GM23338 (cell line): ENCODE data around the gene NDUFS7. TPM values are rescaled to one million over a fixed set of nuclear protein-coding genes. Genes with fewer than 3 reads are reported as not detected.

Experiments
- ATAC-seq: fragments of 200-7000 bp; cut with Tn5 transposase; 3 replicates; pipeline ENCODE4 v1.9.1; 2020
- DNase-seq: peaks from one replicate; pipeline ENCODE4 v3.0.0-alpha.2; 2015; ENCODE audit warnings: low spot score
- H2AFZ ChIP-seq: fragments of 200-600 bp; sonication (generic); 2 replicates; pipeline ENCODE4 v1.8.0; 2016; ENCODE audit warnings: antibody characterized with exemption, mild to moderate bottlenecking, moderate library complexity
- H3F3A ChIP-seq: fragments of 200-600 bp; sonication (generic); replicated peaks from 2 replicates; pipeline ENCODE4 v1.8.0; 2017; ENCODE audit warnings: antibody characterized with exemption, mixed run types, low read depth
- H3K27ac ChIP-seq: fragments of 200-600 bp; sonication (generic); 2 replicates; pipeline ENCODE4 v1.6.1; 2016; ENCODE audit warnings: low read depth
- H3K27me3 ChIP-seq: fragments of 200-600 bp; sonication (generic); 2 replicates; pipeline ENCODE4 v1.8.0; 2016; ENCODE audit warnings: mild to moderate bottlenecking, mixed run types, moderate library complexity; ENCODE audit not compliant: insufficient read depth
- H3K36me3 ChIP-seq: fragments of 200-600 bp; sonication (generic); 2 replicates; pipeline ENCODE4 v1.8.0; 2016; ENCODE audit warnings: mild to moderate bottlenecking; ENCODE audit not compliant: insufficient read depth
- H3K4me1 ChIP-seq: fragments of 200-600 bp; sonication (generic); 2 replicates; pipeline ENCODE4 v1.8.0; 2016; ENCODE audit warnings: mild to moderate bottlenecking, moderate library complexity; ENCODE audit not compliant: insufficient read depth
- H3K4me2 ChIP-seq: fragments of 200-600 bp; sonication (generic); 2 replicates; pipeline ENCODE4 v1.7.1; 2017; ENCODE audit warnings: mixed run types
- H3K4me3 ChIP-seq: fragments of 200-600 bp; sonication (generic); 2 replicates; pipeline ENCODE4 v1.6.1; 2016; ENCODE audit warnings: mixed run types
- H3K79me2 ChIP-seq: fragments of 200-600 bp; sonication (generic); replicated peaks from 2 replicates; pipeline ENCODE4 v1.8.0; 2017; ENCODE audit warnings: mild to moderate bottlenecking; ENCODE audit not compliant: insufficient read depth
- H3K9me2 ChIP-seq: fragments of 200-600 bp; sonication (generic); 2 replicates; pipeline ENCODE4 v1.8.0; 2017; ENCODE audit not compliant: insufficient read depth
- H4K20me1 ChIP-seq: fragments of 200-600 bp; sonication (generic); replicated peaks from 2 replicates; pipeline ENCODE4 v1.8.0; 2017; ENCODE audit warnings: mild to moderate bottlenecking; ENCODE audit not compliant: insufficient read depth
- H3K27ac Mint-ChIP-seq: 2 replicates; pipeline ENCODE4 v1.8.0; 2020; ENCODE audit warnings: inconsistent platforms, mild to moderate bottlenecking, moderate library complexity, mixed read lengths
- H3K27me3 Mint-ChIP-seq: 3 replicates; pipeline ENCODE4 v1.8.0; 2022; ENCODE audit warnings: low read depth, mild to moderate bottlenecking, moderate library complexity, mixed read lengths, inconsistent platforms; ENCODE audit not compliant: insufficient read depth, poor library complexity
- H3K36me3 Mint-ChIP-seq: 3 replicates; pipeline ENCODE4 v1.8.0; 2021; ENCODE audit warnings: low read depth, mild to moderate bottlenecking, inconsistent platforms, moderate library complexity, mixed read lengths
- H3K4me1 Mint-ChIP-seq: 3 replicates; pipeline ENCODE4 v1.8.0; 2020; ENCODE audit warnings: mild to moderate bottlenecking, inconsistent platforms, mixed read lengths
- H3K4me3 Mint-ChIP-seq: 3 replicates; pipeline ENCODE4 v1.8.0; 2021; ENCODE audit warnings: moderate library complexity, mild to moderate bottlenecking, inconsistent platforms, mixed read lengths
- H3K9me3 Mint-ChIP-seq: 3 replicates; pipeline ENCODE4 v1.8.0; 2020; ENCODE audit warnings: moderate library complexity, mild to moderate bottlenecking, inconsistent platforms, mixed read lengths
- CREB1 ChIP-seq: fragments of 250-450 bp; sonication (Bioruptor Pico); IDR thresholded peaks from 2 replicates; pipeline ENCODE4 v1.5.0; 2020; ENCODE audit warnings: low read depth, mild to moderate bottlenecking, moderate library complexity
- CTCF ChIP-seq, 2 experiments: fragments of 200-600 bp in 1 of 2; sonication (generic) in 1 of 2; conservative IDR thresholded peaks; 2 replicates each; pipeline versions ENCODE4 v1.5.1 to v1.6.1; 2016 to 2017; ENCODE audit warnings: antibody characterized with exemption in 2 of 2, low read depth in 2 of 2, mild to moderate bottlenecking in 2 of 2, moderate library complexity in 1 of 2
- ETS1 ChIP-seq: IDR thresholded peaks from 2 replicates; pipeline ENCODE4 v1.6.1; 2016; ENCODE audit warnings: antibody characterized with exemption
- EZH2 ChIP-seq: fragments of 200-600 bp; sonication (generic); IDR thresholded peaks from one replicate; pipeline ENCODE4 v1.8.0; 2017; ENCODE audit warnings: antibody characterized with exemption, mild to moderate bottlenecking, low read depth; ENCODE audit not compliant: unreplicated experiment
- EZH2phosphoT487 ChIP-seq: fragments of 200-600 bp; sonication (generic); IDR thresholded peaks from one replicate; pipeline ENCODE4 v1.8.1; 2018; ENCODE audit warnings: antibody characterized with exemption; ENCODE audit not compliant: unreplicated experiment
- JUNB ChIP-seq: IDR thresholded peaks from one replicate; pipeline ENCODE4 v1.6.1; 2016; ENCODE audit warnings: antibody characterized with exemption; ENCODE audit not compliant: unreplicated experiment
- NANOG ChIP-seq: IDR thresholded peaks from 2 replicates; pipeline ENCODE4 v1.6.1; 2016; ENCODE audit warnings: antibody characterized with exemption, borderline replicate concordance
- POLR2AphosphoS5 ChIP-seq: IDR thresholded peaks from 2 replicates; pipeline ENCODE4 v1.6.1; 2016; ENCODE audit warnings: antibody characterized with exemption, low read depth
- REST ChIP-seq: IDR thresholded peaks from one replicate; pipeline ENCODE4 v1.6.1; 2018; ENCODE audit warnings: antibody characterized with exemption; ENCODE audit not compliant: unreplicated experiment
- STAT1 ChIP-seq: IDR thresholded peaks from one replicate; pipeline ENCODE4 v1.6.1; 2016; ENCODE audit warnings: antibody characterized with exemption; ENCODE audit not compliant: unreplicated experiment
- ZNF114 ChIP-seq: fragments of 250-450 bp; sonication (Bioruptor Pico); IDR thresholded peaks from 2 replicates; pipeline ENCODE4 v1.5.0; 2020; ENCODE audit warnings: mild to moderate bottlenecking, moderate library complexity
- ZNF331 ChIP-seq: fragments of 250-450 bp; sonication (Bioruptor Pico); IDR thresholded peaks from 2 replicates; pipeline ENCODE4 v1.5.0; 2020; ENCODE audit warnings: low read depth, mild to moderate bottlenecking, moderate library complexity
- ZNF462 ChIP-seq: fragments of 250-450 bp; sonication (Bioruptor Pico); IDR thresholded peaks from 2 replicates; pipeline ENCODE4 v1.5.0; 2020; ENCODE audit warnings: mild to moderate bottlenecking, moderate library complexity
- polyA plus RNA-seq: library from polyadenylated mRNA; unstranded; fragments of >200 nt; fragmentation: Nextera tagmentation; extraction: Ambion mirVana; gene quantifications from 2 replicates; pipeline ENCODE4 v1.2.1, GENCODE V29; 2016
- total RNA-seq: library from RNA; depleted of rRNA; stranded (reverse); fragments of >200 nt; shearing (Covaris generic); gene quantifications from 2 replicates; pipeline ENCODE4 v1.2.3, GENCODE V29; 2014

The NDUFS7 gene
- total and polyA plus RNA-seq, 2 experiments from 2014 or later: 132 to 203 TPM

GRCh38 chr19:1356508-1356865 lies 27.2 kb upstream of the NDUFS7 start:
- H3K4me2 ChIP-seq: peak overlapping the region; percentile 92
- H3K4me1 ChIP-seq: peaks cover 37% of the 10 kb centered on the region
- no peak overlapping the region for H3K27ac Mint-ChIP-seq

More at GRCh38 chr19:1356508-1356865, 27.2 kb upstream of the NDUFS7 start:
- ATAC-seq: no peak
- no peaks in the 10 kb centered on the region for H3K27me3 ChIP-seq
- no peak for TF ChIP-seq CREB1 (CRISPR knock-in tag)
- TF ChIP-seq POLR2AphosphoS5: no peak
- no peak for TF ChIP-seq REST
- no peak for TF ChIP-seq CTCF (conservative IDR thresholded peaks at IDR 0.05; ENCODE audit: low read depth in 2 of 2)
- TF ChIP-seq ZNF462 (CRISPR knock-in tag): no peak
- no peak for TF ChIP-seq STAT1
- TF ChIP-seq ETS1: no peak
- no peak for TF ChIP-seq NANOG
- TF ChIP-seq ZNF114: no peak
- no peak for TF ChIP-seq JUNB
- TF ChIP-seq EZH2phosphoT487: no peak
- TF ChIP-seq ZNF331 (CRISPR knock-in tag): no peak
- TF ChIP-seq EZH2: no peak
- no peak overlapping the region for H3K27ac ChIP-seq
- H4K20me1 ChIP-seq: peaks cover 33% of the 10 kb centered on the region
- H3K9me3 Mint-ChIP-seq: peaks cover 2% of the 10 kb centered on the region; the same call in 1 of the 3 replicates
- peaks cover 14% of the 10 kb centered on the region for H3K36me3 ChIP-seq
- H3K36me3 Mint-ChIP-seq: peaks cover 47% of the 10 kb centered on the region
- H3K4me1 Mint-ChIP-seq: peaks cover 50% of the 10 kb centered on the region
- peaks cover 14% of the 10 kb centered on the region for H3K27me3 Mint-ChIP-seq
- no peaks in the 10 kb centered on the region for H3K9me2 ChIP-seq
- H2AFZ ChIP-seq: no peak overlapping the region
- H3F3A ChIP-seq: peaks cover 45% of the 10 kb centered on the region
- DNase-seq: no peak
- H3K4me3 ChIP-seq: peak overlapping the region; percentile 72
- H3K79me2 ChIP-seq: peaks cover 44% of the 10 kb centered on the region
- peak overlapping the region; percentile 92 for H3K4me3 Mint-ChIP-seq
